HT-29 (cell line): ENCODE data around the gene RAN. TPM values are rescaled to one million over a fixed set of nuclear protein-coding genes. Genes with fewer than 3 reads are reported as not detected.
"Not testable (repeated sequence)": the region's sequence is repeated elsewhere in the genome, so short reads cannot be mapped to it uniquely, and the experiment has no call there.

Source experiments
- DNase-seq: peaks from one replicate; pipeline ENCODE4 v3.0.0-alpha.2; 2015; ENCODE audit warnings: low spot score
- total RNA-seq: library from RNA; depleted of rRNA; stranded (reverse); fragments of >200 nt; shearing (Covaris generic); gene quantifications from 2 replicates; pipeline ENCODE4 v1.2.3, GENCODE V29; 2014

The RAN gene
- total RNA-seq, 1 experiment from 2014 or later: 1,255 TPM

DNA sequence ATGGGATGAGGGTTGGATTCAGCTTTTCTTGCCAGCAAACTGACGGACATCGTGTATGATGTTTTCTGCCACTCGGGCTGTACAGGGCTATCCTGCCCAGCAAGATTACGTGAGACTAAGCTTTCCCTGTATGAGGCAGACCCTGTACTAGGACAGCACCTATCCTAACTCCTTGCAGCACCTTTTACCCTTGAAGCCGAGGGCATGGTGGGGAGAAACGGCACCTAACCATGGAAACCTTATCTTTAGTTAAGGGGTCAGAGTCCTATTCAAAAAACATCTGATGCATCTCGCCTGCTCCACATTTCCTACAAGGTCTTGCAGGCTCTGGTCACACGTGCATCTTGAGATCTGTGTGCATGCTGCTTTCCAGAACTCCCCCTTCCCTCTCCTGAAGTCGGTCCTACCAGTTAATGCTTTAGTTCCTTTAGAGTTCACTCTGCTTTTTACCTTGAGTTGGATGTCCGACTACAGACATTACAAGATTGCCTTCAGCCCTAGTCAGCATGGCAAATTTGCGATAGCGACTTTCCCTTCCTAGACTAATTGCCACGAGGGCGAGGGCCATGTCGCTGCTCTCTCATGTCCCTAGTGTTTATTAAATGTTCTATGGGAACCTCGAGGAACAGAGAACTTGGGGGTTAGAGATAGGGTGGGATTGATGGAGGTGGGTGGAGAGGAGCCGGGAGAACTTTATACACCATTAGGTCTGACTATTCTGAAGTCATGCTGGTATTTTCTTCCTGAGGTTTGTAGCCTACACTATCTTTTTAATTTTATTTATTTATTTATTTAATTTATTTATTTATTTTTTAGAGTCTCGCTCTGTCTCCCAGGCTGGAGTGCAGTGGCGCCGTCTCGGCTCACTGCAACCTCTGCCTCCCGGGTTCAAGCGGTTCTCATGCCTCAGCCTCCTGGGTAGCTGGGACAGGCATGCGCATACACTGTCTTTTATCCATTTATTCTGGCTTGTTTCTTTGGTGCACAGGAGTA, 6.6 kb downstream of the RAN start:
- peak; percentile 26 for DNase-seq

DNA sequence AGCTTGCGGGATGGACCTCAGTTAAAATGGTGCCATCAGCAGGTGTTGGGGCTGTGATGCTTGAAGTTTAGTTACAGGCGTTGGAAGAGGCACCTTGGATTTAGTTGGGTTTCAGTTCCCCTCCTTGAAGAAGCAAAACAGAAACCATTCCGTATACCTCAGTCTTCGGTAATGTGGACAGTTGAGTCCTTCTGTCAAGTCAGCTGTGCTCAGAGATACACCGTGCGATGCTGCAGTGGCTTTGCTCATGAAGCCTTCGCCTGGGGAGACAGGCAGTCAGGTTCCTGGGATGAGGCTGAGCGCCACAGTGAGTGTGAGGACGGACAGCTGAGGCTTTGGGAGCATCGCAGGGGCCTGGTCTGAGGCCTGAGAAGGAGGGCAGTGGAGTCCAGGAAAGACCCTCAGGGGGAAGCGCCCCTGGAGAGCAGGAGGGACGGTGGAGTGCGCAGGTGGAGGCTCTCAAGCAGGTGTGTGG, 7.4 kb downstream of the RAN start:
- DNase-seq: no peak

DNA sequence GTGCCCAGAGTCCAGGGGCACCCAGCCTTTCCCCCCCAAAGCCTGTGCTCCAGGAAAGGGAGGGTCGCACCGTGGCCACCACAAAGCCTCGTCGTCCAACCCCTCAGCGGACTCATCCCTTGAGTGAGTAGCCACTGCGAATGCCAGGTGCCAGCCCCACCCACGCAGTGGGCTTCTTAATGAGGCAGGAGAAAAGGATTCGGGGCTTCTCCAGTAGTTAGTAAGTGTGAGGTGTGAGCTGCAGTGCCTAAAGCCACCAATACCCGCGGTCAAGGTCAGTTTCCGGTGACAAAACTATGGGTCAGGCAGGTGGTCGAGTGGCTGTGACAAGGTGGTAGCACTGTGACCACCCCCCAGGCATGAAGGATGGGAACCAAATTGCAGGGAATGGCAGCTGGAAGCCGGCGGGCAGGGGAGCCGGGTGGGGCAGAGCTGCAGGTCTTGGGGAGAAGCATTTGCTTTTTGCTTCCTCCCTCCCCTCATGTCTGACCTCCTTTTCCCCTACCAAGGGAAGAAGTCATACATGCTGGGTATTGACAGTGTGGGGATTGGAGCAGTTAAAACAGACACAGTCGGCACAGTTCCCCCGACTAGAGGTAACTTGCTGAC, 8.0 kb downstream of the RAN start:
- no peak for DNase-seq

DNA sequence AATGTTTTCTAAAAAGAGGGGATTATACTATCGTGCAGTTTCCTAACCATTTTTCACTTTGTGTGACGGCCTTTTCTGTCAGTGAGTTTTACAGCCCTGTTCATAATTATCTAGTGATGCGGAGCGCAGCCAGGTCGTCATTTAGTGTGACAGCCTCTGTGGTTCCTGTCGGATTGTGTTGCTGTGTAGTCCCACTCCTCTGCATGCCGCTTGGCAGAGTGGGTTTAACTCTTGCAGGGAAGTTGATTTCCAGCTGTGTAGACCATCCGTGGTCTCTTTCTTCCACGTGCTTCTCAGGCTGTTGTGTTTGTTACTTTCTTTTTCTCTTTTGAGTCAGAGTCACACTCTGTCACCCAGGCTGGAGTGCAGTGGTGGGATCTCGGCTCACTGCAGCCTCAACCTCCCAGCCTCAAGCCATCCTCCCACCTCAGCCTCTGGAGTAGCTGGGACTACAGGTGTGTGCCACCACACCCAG, 8.6 kb downstream of the RAN start:
- no peak for DNase-seq

DNA sequence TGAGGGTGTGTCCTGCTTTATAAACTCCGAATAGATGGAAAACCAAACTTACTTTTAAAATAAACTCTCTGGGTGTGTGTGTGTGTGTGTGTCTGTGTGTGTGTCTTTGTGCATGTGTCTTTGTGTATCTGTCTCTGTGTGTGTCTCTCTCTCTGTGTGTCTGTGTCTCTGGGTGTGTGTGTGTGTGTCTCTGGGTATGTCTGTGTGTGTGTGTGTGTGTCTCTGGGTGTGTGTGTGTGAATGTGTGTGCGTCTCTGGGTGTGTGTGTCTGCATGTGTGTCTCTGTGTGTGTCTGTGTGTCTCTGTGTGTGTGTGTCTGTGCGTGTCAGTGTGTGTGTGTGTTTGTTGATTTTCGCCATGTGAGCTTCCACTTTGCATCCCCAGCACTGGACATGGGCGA, 9.2 kb downstream of the RAN start:
- no peak for DNase-seq

DNA sequence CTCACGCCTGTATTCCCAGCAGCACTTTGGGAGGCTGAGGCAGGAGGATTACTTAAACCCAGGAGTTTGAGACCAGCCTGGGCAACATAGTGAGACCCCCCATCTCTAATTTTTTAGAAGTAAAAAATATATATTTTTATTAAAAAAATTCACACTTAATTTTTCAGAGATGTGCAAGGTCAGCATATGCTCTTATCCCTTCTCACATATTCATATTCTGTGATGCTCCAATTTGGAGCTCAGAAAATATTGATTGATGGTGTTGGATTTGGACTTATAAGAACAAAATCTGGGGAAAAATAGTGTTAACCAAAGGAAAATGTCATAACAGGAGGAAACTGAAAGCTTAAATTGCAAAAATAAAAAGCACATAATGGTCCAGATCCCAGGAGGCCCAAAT, 9.7 kb downstream of the RAN start:
- no peak for DNase-seq

DNA sequence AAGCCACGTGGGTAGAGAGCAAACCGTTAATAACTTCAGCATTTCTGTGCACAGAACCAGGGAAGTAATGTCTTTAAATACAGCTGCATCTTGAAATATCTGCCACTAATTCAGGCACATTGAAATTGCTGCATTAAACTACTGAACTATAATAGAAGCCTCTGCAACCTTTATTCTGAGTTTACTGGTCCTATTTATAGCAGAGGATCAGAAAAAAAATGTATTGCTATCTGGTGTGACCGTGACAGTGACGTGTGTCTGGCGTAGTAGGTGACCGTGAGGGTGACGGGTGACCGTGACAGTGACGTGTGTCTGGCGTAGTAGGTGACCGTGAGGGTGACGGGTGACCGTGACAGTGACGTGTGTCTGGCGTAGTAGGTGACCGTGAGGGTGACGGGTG, 15.3 kb downstream of the RAN start:
- not testable (repeated sequence) for DNase-seq

DNA sequence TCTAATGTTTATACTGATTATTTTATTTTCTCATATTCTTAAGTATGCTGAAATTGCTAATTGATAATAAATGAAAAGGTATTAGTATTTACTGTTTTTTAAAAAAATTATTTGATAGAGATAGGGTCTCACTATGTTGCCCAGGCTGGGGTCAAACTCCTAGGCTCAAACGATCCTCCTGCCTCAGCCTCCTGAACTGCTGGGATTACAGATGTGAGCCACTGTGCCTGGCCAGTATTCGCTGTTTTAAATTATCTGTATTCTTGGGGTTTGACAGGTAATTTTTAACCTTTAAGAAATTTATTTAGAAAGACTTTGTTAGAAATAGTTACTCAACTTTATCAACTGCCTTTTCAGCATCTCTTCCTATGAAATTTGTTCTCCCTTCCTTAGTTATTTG, 32.2 kb downstream of the RAN start:
- no peak for DNase-seq

DNA sequence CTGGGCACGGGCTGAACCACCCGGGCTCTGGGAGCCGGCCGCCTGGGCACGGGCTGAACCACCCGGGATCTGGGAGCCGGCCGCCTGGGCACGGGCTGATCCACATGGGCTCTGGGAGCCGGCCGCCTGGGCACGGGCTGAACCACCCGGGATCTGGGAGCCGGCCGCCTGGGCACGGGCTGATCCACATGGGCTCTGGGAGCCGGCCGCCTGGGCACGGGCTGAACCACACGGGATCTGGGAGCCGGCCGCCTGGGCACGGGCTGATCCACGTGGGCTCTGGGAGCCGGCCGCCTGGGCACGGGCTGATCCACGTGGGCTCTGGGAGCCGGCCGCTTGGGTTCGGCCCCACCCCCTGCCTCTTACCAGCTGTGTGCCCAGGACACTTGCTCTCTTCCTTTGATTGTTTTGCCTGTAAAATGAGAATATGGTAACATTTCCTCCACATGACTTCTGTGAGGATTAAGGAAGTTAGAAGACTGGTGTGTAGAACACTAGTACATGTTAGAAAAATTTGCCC, 33.1 kb downstream of the RAN start:
- DNase-seq: not testable (repeated sequence)

DNA sequence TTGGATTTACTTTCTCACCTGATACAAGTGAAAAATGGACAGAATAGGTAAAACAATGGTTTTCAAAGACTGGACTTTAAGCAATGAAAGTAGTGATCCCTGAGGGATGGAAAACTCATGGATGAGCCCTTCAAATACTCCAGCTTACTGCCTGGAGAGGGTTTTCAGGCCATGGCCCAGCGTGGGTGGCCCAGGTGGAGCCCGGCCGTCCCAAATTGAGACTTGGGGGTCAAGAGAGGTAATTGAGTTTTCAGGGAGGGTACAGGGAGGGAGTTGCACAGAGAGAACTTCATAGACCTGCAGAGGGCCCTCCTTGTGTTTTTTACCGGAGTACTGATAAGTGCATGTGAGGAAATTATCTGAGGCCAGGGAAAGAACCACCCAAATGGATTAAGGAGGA, 37.2 kb downstream of the RAN start:
- DNase-seq: no peak

DNA sequence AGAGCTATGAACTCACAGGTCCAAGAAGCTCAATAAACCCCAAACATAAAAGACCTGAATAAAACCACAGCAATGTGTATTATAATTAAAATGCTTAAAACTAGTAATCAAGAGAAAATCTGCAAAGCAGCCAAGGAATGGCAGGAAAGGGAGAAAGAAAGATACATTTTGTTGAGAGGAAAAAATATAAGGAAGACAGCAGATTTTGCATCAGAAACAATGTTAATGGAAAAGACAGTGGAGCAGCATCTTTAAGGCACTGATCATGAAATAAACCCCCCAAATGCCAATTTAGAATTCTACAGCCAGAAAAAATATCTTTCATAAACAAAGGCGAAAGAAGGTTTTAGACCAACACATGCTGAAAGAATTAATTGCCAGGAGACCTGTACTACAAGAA, 39.3 kb downstream of the RAN start:
- DNase-seq: no peak

DNA sequence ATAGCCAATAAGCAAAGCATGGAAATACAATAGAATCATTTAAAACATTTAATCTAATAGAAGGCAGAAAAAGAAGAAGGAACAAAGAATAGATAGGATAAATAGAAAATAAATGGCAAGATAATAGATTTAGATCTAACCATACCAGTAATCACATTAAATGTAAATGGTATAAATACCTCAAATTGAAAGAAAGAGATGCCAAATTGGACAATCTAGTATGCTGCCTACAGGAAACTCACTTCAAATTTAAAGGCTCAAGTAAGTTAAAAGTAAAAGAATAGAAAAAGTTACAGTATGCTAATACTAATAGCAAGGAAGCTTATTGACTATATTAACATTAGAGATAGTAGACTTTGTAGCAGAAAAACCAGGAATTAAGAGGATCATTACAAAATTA, 40.1 kb downstream of the RAN start:
- DNase-seq: no peak

DNA sequence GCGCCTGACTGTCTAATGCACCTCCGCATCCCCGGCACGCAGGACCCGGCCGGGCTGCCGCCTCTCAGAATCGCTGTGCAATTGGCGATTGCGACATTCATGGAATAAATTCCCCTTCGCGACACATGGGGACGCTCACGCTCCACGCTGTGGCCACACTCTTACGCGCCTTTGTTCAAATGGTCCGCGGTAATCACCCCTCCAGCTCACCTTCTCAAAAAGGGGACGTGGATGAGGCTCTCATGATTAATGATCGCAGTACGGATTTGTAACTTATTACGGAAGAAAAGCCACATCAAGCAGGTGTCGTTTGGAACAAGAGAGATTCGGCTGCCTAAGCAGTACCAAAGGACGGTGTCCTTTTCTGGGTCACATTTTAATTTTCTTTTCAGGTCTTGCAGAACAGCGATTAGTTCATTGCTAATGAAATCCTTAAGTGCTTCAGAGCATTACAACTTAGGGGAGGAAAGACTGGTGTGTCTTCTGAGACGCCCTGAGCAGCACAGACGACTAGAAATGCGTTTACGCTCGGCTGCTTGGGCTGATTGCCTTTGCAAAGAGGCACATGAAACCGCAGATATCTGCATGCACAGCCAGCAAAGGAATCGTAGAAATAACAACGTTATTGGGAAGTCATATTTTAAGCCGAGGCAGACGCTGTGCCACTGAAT, 44.5 kb downstream of the RAN start:
- DNase-seq: no peak

DNA sequence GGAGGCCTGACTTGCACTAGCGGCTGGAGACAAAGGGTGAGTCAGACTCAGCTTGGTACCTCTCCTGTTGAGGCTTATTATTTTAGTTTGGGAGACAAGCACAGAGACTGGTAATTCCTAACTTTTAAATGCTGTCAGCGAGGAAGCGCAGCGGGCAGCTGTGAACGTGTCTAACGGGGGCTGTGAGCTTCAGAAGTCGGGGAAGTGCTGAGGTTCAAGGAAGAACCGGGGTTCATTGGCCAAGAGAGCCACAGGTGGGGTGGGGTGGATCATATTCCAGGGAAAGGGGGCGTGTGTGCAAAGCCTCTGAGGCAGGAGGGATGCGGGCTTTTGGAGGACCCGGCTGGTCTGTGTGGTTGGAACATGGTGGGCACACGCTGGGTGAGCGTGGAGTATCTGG, 45.7 kb downstream of the RAN start:
- DNase-seq: no peak

DNA sequence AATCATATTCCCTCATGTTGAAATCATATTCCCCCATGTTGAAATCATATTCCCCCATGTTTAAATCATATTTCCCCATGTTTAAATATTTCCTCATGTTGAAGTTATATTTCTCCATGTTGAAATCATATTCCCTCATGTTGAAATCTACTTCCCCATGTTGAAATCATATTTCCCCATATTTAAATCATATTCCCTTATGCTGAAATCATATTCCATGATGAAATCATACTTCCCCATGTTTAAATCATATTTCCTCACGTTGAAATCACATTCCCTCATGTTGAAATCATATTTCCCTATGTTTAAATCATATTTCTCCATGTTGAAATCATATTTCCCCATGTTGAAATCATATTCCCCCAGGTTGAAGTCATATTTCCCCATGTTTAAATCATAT, 47.2 kb downstream of the RAN start:
- DNase-seq: no peak

DNA sequence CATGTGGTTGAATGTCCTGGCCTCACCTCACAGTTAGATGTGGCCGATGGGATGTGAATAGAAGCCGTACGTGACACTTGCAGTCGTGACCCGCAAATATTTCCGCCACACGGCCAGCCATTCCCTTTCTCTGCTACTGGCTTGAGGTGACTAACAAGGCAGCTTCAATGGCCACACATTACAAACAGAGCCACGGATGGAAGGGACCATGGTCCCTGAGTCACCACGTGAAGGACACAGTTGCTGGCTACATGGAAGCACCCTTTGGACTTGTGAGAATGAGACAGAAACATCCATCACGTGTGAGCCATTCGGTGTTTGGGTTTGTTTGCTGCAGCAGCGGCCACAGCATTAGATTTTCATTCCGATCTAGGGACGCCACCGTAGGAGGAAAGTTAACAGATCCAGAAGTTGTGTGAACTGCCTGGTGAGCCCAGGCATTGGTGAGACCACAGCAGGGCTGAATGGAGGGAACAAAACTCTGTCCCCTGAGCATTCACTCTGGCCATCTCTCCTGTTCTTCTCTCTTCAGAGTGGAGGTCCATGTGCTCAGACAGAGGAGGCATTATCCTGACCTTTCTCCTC, 48.3 kb downstream of the RAN start:
- DNase-seq: no peak

DNA sequence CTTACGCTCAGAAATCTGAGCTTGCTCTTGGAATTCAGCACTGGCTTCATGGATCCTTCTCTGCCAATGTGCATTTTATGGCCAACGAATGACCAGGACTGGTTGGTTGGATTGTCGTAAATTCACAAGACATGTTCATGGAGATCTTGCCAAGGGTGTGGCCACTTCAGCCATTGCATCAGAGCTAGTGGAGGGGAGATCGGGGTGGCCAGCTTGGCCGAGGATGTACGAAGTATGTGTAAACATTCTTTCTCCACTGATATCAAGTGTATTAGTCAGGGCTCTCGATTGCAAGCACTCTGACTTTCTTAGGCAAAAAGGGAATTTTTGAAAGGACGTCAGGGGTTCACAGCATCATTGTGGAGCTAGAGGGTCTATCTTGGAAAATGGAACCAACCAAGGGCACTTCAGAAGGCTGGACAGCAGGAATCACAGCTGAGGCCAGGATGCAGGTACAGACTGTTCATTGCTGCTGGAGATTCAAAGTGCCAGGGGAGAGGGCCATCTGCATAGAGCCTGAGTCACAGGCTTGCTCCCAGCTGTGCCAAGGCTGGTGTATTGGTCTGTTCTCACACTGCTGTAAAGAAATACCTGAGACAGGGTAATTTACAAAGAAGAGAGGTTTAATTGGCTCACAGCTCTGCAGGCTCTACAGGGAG, 49.0 kb downstream of the RAN start:
- DNase-seq: no peak

DNA sequence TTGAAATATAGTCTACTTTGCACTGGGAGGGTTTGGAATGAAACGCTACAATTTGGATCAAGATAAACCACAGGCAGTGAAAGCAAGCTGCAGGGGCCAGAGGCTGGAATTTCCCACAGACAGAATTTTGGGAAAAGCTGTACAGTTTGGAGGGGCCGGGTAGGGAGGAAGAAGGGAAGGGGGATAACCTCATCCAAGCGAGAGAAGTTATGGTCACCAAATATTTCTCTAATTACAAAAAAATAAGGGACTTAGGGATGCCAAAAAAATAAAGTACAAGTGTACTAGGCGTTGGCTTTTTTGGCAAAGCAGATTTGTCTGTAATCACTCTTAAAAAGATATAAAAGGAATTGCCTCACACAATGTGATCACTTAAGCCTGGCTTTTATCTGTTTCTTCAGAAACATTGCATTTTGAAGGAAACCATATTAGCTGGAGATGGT, 50.7 kb downstream of the RAN start:
- DNase-seq: no peak

DNA sequence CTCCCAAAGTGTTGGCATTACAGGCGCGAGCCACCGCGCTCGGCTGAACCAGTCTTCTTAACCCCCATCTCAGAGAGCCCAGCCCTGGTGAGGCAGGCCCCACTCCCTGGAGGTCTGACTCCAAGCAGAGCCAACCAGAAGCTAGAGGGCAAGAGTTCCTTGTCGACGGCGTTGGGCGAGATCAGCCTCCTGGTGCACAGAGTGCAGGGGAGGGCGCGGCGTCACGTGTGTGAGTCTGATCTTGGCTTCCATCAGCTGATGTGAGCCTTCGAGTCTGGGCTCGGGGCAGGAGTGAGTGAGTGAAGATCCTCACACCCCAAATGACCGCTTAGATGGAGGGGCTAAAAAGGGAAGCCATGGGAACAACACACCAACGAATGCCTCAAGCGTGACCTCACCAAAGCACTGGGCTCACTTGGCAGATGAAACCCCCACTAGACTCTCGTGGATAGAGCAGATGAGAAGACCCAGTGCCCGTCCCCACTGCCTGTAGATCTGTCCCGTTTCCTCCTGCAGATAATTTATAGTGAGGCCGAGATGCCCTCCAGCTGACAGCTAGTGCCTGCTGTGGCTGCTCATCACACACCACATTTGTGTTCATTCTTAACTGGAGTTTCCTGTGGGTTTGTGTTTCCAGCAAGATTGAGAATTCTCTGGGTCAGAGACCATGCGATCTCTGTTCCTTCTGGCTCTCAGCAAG, 53.2 kb downstream of the RAN start:
- DNase-seq: no peak

DNA sequence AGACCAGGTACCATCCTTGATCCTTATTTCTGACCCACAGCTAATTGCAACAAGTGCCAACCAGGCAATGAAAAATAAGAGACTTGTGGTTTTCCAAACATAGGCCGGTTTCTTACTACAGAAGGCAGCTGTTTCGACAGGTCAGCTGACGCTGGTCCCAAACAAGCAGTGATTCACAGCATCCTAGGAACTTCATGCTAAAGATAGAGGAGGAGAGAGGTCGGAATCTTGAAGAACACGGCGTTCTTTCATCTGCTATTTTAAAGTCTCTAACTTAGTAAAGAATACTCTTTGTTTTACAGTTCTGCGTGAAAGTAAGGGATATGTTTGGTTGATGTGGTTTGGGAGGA, 53.8 kb downstream of the RAN start:
- DNase-seq: no peak
